IPS DF 4.7 (cell line): ENCODE results near the gene IFT122.

ENCODE experiments used
- DNase-seq: peaks from one replicate; pipeline ENCODE4 v3.0.0-alpha.2; 2013; ENCODE audit warnings: low spot score; ENCODE audit errors: extremely low read depth

Gene IFT122

GRCh38 chr3:129413687-129414506 is 26.1 kb upstream of the IFT122 start:
- no peak for DNase-seq

GRCh38 chr3:129415378-129415777 is 24.6 kb upstream of the IFT122 start:
- no peak for DNase-seq

- DNase-seq: no peak
These were observed 24.2 kb upstream of the IFT122 start for GRCh38 chr3:129415830-129416229.

- no peak for DNase-seq
These were observed 23.6 kb upstream of the IFT122 start for GRCh38 chr3:129416415-129416814.

- no peak for DNase-seq
These were observed 22.7 kb upstream of the IFT122 start for GRCh38 chr3:129417326-129417725.

GRCh38 chr3:129418041-129418973 is 21.7 kb upstream of the IFT122 start:
- no peak for DNase-seq

- DNase-seq: no peak
These were observed 20.5 kb upstream of the IFT122 start for GRCh38 chr3:129419476-129419875.

- no peak for DNase-seq
These were observed 18.7 kb upstream of the IFT122 start for GRCh38 chr3:129421236-129421883.

GRCh38 chr3:129421988-129422745 is 17.9 kb upstream of the IFT122 start:
- no peak for DNase-seq

GRCh38 chr3:129422897-129423296 is 17.1 kb upstream of the IFT122 start:
- no peak for DNase-seq

- DNase-seq: no peak
These were observed 15.7 kb upstream of the IFT122 start for GRCh38 chr3:129424185-129424841.

- DNase-seq: no peak
These were observed 14.8 kb upstream of the IFT122 start for GRCh38 chr3:129425213-129425612.

GRCh38 chr3:129425619-129426018 is 14.4 kb upstream of the IFT122 start:
- no peak for DNase-seq

GRCh38 chr3:129428007-129428375 is 12.0 kb upstream of the IFT122 start:
- no peak for DNase-seq

- DNase-seq: no peak
These were observed 11.5 kb upstream of the IFT122 start, which contains the start of gene EFCAB12 for GRCh38 chr3:129428376-129429079. Gene EFCAB12 (minus strand): TSS chr3:129428636. CDS start chr3:129428488, 148 bp downstream.

GRCh38 chr3:129429080-129429451 is 11.0 kb upstream of the IFT122 start:
- DNase-seq: no peak

- DNase-seq: no peak
These were observed 10.4 kb upstream of the IFT122 start for GRCh38 chr3:129429602-129430001.

- no peak for DNase-seq
These were observed 8.0 kb upstream of the IFT122 start for GRCh38 chr3:129432036-129432435.

- no peak for DNase-seq
These were observed 7.4 kb upstream of the IFT122 start for GRCh38 chr3:129432671-129433070.

- no peak for DNase-seq
These were observed 6.5 kb upstream of the IFT122 start for GRCh38 chr3:129433565-129433964.
